NOMO-1 (cell line): ENCODE data around the gene NDRG4.
A peak's percentile ranks its signal among the peaks of the same experiment; 100 is the strongest.

ENCODE experiments used
- DNase-seq, 2 experiments: peaks; one replicate each; lab custom pipeline; 2025; ENCODE audit not compliant: unreplicated experiment in 2 of 2; lab: John Stamatoyannopoulos, UW

The NDRG4 gene

GRCh38 chr16:58508671-58509251 lies 8.8 kb downstream of the NDRG4 start:
- DNase-seq: no peak

- DNase-seq: no peak
Measured at GRCh38 chr16:58509256-58510096, 9.5 kb downstream of the NDRG4 start.

- no peak for DNase-seq
Measured at GRCh38 chr16:58510097-58510775, 10.3 kb downstream of the NDRG4 start.

- DNase-seq: no peak
Measured at GRCh38 chr16:58510776-58511628, 11.1 kb downstream of the NDRG4 start.

- peak; percentile 53 to 61 for DNase-seq
Measured at GRCh38 chr16:58511933-58512815, 12.2 kb downstream of the NDRG4 start.

- DNase-seq: no peak
Measured at GRCh38 chr16:58513874-58514273, 13.9 kb downstream of the NDRG4 start.

GRCh38 chr16:58515125-58515870 lies 15.4 kb downstream of the NDRG4 start, which contains the start of gene SETD6:
SETD6 (plus strand) TSS chr16:58515517; CDS start chr16:58515538, 21 bp downstream.
- DNase-seq: peak; percentile 72 to 83

GRCh38 chr16:58515871-58516767 lies 16.2 kb downstream of the NDRG4 start:
- DNase-seq: peak in 1 of 2 experiments; percentile 37

- DNase-seq: no peak
Measured at GRCh38 chr16:58516768-58517107, 16.8 kb downstream of the NDRG4 start.

GRCh38 chr16:58518083-58518979 lies 18.4 kb downstream of the NDRG4 start:
- no peak for DNase-seq

GRCh38 chr16:58518980-58519368 lies 19.0 kb downstream of the NDRG4 start:
- DNase-seq: no peak

- no peak for DNase-seq
Measured at GRCh38 chr16:58519707-58520106, 19.8 kb downstream of the NDRG4 start.

- no peak for DNase-seq
Measured at GRCh38 chr16:58530179-58530578, 30.2 kb downstream of the NDRG4 start.

GRCh38 chr16:58532414-58532813 lies 32.5 kb downstream of the NDRG4 start:
- no peak for DNase-seq

- no peak for DNase-seq
Measured at GRCh38 chr16:58533751-58534470, 34.0 kb downstream of the NDRG4 start.

GRCh38 chr16:58535100-58535499 lies 35.2 kb downstream of the NDRG4 start:
- no peak for DNase-seq

GRCh38 chr16:58536278-58536677 lies 36.3 kb downstream of the NDRG4 start:
- no peak for DNase-seq
